ENCODE results near the gene CRIP3. TPM values are rescaled to one million over a fixed set of nuclear protein-coding genes. Genes with fewer than 3 reads are reported as not detected.
"Not testable (repeated sequence)": the region's sequence is repeated elsewhere in the genome, so short reads cannot be mapped to it uniquely, and the experiment has no call there.

CRIP3 gene, protein sequence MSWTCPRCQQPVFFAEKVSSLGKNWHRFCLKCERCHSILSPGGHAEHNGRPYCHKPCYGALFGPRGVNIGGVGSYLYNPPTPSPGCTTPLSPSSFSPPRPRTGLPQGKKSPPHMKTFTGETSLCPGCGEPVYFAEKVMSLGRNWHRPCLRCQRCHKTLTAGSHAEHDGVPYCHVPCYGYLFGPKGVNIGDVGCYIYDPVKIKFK
- total RNA-seq (3.9 TPM), polyA plus RNA-seq (1.1 TPM)

DNA sequence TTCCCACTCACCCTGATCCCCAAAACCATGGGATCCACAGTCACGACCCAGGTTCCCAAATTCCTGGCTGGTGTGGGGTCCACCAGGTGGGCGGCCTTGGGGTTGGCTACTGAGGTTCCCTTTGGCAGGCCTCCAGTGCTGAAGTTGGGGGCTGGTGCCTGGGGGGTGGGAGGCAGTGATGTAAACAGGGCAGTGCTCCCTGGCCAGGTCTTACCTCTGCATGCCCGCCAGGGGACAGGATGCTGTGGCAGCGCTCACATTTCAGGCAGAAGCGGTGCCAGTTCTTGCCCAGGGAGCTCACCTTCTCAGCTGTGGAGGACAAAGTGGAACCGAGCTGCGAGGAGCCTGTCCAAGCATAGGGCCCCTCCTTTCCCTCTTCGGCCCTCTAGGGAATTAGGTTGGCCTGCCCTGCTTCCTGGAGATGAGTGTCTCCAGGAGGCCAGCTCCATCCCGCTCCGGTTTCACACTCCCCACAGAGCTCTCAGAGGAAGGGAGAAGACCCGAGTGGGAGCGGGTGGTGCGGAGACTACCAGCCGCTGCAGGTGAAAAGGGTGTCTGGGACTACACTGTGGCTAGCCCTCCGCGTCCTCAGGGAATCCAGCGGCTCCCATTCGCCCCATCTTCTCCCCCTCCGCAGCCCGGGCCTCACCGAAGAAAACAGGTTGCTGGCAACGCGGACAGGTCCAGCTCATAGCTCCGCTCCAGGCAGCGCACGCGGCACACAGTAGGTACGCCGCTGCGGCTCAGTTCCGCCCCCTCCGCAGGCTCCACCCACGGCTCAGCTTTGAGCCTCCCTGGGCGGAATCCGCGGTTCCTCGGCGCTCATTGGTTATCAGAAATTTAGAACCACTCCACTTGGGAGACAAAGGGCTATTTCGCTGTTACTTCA lies at the start of gene CRIP3:
Gene CRIP3 (minus strand): TSS at position 726 of the 889 bp plus-strand sequence. CDS start 34 bp downstream, at position 692.
- Histone ChIP-seq H3K27ac (ENCODE audit: low read depth) (no peak within 1 kb of the TSS), H3K36me3 (ENCODE audit: insufficient read depth) (no peaks in the 10 kb centered on the region), H3K4me1 (ENCODE audit: insufficient read depth) (no peaks in the 10 kb centered on the region), H3K4me3 (ENCODE audit: low read depth, low read length) (peak within 1 kb of the TSS; percentile 33)
- DNase-seq (ENCODE audit: extremely low spot score) = no peak
- 7% methylated on average over 39 of the region's 39 CpGs for WGBS

DNA sequence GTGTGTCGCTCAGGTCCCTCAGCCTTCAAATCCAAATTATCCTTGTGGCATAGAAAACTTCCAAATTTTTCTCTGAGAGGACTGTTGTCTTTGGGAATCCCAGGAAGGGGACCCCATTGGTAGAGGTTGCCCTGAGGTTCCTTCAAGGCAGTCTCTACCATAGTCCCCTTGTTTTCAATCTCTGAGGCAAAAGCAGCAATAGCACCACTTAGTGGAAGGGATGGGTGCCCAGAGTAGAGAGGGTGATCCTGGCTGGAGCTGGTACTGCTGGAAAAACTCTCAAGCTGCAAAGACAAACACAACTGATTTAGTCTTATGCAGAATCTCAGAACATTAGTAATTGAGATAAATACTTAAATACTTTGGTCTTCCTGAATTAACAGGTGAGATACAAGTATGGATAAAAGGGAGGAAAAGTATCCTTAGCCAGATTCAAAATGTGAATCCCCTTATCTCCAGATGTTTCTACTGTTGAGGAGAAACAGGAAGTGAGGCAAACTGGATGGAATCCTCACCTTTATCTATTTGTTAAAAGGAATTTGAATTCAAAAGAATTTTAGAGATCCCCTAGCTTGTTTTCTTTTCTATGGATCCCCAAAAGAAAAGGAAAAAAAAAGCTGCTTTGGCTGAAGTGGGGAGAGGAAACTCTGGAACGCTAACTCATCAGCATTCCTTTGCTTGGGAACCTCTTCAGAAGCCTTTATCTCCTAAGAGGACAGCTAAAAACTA lies 47.4 kb upstream of the CRIP3 start:
- Histone ChIP-seq H3K4me3 (ENCODE audit: low read depth, low read length) (no peak overlapping the region), H3K27ac (ENCODE audit: low read depth) (no peak overlapping the region), H3K4me1 (ENCODE audit: insufficient read depth) (no peaks in the 10 kb centered on the region), H3K36me3 (ENCODE audit: insufficient read depth) (peaks cover 5% of the 10 kb centered on the region)
- no peak for DNase-seq (ENCODE audit: extremely low spot score)
- WGBS = 82% methylated on average over 2 of the region's 2 CpGs

DNA sequence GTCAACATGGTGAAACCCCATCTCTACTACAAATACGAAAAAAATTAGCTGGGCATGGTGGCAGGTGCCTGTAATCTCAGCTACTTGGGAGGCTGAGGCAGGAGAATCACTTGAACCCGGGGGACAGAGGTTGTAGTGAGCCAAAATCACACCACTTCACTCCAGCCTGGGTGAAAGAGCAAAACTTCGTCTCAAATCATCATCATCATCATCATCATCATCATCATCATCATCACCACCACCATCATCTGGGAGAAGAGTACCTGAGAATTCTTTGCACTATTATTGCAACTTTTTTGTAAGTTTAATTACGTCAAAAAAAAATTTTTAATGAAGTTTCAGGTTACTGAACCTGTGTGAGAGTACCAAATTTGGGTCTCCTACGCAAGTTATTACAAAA lies 43.3 kb upstream of the CRIP3 start:
- DNase-seq (ENCODE audit: extremely low spot score); H3K4me3 ChIP-seq (ENCODE audit: low read depth, low read length); H3K36me3 ChIP-seq (ENCODE audit: insufficient read depth); H3K4me1 ChIP-seq (ENCODE audit: insufficient read depth); H3K27ac ChIP-seq (ENCODE audit: low read depth): not testable (repeated sequence)
- WGBS = 93% methylated on average over 5 of the region's 5 CpGs

- H3K4me3 ChIP-seq (ENCODE audit: low read depth, low read length) = no peak overlapping the region
- peaks cover 2% of the 10 kb centered on the region for H3K36me3 ChIP-seq (ENCODE audit: insufficient read depth)
- H3K27ac ChIP-seq (ENCODE audit: low read depth) = no peak overlapping the region
- WGBS = 84% methylated on average over 3 of the region's 3 CpGs
- H3K4me1 ChIP-seq (ENCODE audit: insufficient read depth) = no peaks in the 10 kb centered on the region
- DNase-seq (ENCODE audit: extremely low spot score) = no peak
Measured at GRCh38 chr6:43347444-43347843, 38.8 kb upstream of the CRIP3 start.

DNA sequence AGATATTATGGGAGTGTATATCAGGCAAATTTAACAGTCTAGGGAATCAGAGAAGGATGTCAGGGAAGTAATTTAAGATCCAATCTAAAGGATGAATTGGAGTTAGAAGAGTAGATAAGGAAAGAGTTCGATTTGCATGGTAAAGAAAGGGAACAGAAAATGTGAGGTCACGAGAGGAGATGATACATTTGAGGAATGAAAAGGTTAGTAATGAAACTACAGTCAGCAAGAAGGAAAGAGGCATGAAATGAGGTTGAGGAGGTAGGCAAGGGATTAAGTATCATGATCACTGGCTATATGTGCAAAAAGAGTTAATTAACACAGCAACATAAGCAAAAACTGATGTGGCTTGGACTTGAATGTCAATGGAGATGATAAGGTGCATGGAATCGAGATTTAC lies 38.4 kb upstream of the CRIP3 start:
- H3K36me3 ChIP-seq (ENCODE audit: insufficient read depth) = peaks cover 2% of the 10 kb centered on the region
- no peak for DNase-seq (ENCODE audit: extremely low spot score)
- H3K4me3 ChIP-seq (ENCODE audit: low read depth, low read length) = no peak overlapping the region
- no peaks in the 10 kb centered on the region for H3K4me1 ChIP-seq (ENCODE audit: insufficient read depth)
- 84% methylated on average over 3 of the region's 3 CpGs for WGBS
- H3K27ac ChIP-seq (ENCODE audit: low read depth) = no peak overlapping the region

GRCh38 chr6:43346243-43346642 lies 37.6 kb upstream of the CRIP3 start:
- not testable (repeated sequence) for H3K4me1 ChIP-seq (ENCODE audit: insufficient read depth); DNase-seq (ENCODE audit: extremely low spot score); H3K4me3 ChIP-seq (ENCODE audit: low read depth, low read length); H3K27ac ChIP-seq (ENCODE audit: low read depth); H3K36me3 ChIP-seq (ENCODE audit: insufficient read depth)
- 96% methylated on average over 11 of the region's 11 CpGs for whole genome bisulfite sequencing

GRCh38 chr6:43339168-43339567 lies 30.5 kb upstream of the CRIP3 start:
- DNase-seq (ENCODE audit: extremely low spot score) = no peak
- Histone ChIP-seq H3K4me1 (ENCODE audit: insufficient read depth) (no peaks in the 10 kb centered on the region), H3K36me3 (ENCODE audit: insufficient read depth) (peaks cover 5% of the 10 kb centered on the region), H3K27ac (ENCODE audit: low read depth) (no peak overlapping the region), H3K4me3 (ENCODE audit: low read depth, low read length) (no peak overlapping the region)
- WGBS = 94% methylated on average over 4 of the region's 4 CpGs

GRCh38 chr6:43338243-43338642 lies 29.6 kb upstream of the CRIP3 start:
- H3K4me1 ChIP-seq (ENCODE audit: insufficient read depth) = no peaks in the 10 kb centered on the region

DNA sequence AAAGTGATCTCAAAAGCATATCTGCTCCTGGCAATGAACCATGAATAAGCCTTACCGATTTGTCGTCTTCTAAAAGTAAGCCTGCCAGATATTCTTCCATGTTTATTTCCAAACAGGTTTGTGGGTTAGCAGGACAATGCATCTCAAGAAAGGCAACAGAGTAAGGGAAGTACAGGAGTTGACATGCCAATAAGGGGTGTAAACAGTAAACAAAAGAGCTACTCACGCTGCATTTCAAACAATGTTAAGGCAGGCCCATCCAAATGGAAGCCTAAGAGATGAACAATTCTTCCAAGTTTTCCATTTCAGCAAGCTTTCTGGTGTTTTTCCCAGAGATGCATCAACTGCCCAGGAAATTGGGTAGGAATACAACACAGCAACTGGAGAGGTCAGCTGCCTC lies 27.8 kb upstream of the CRIP3 start:
- Histone ChIP-seq H3K36me3 (ENCODE audit: insufficient read depth) (peaks cover 5% of the 10 kb centered on the region), H3K4me1 (ENCODE audit: insufficient read depth) (peaks cover 2% of the 10 kb centered on the region), H3K4me3 (ENCODE audit: low read depth, low read length) (no peak overlapping the region), H3K27ac (ENCODE audit: low read depth) (no peak overlapping the region)
- WGBS = 52% methylated on average over 3 of the region's 3 CpGs
- no peak for DNase-seq (ENCODE audit: extremely low spot score)

More at GRCh38 chr6:43338243-43338642, 29.6 kb upstream of the CRIP3 start:
- Histone ChIP-seq H3K4me3 (ENCODE audit: low read depth, low read length) (no peak overlapping the region), H3K36me3 (ENCODE audit: insufficient read depth) (peaks cover 5% of the 10 kb centered on the region), H3K27ac (ENCODE audit: low read depth) (no peak overlapping the region)
- DNase-seq (ENCODE audit: extremely low spot score) = no peak

DNA sequence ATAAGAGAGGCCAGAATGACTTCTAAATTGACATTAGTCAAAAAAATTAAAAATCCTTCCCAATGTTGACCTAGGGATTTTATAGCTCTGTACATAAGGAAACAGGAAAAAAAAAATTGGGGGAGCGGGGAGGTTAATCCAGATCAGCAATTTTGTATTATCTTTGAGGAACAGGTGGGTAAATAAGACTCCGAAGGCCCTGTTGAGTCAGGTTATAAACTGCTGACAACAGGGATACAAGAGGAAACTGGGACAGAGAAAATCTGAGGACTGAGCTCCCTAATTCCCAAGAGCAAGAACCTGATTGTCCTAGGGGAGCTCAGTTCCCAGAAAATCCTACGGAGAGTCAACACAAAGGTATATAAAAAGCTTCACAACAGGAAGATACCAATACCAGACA lies 26.8 kb upstream of the CRIP3 start:
- H3K27ac ChIP-seq (ENCODE audit: low read depth) = no peak overlapping the region
- WGBS = 93% methylated on average over 3 of the region's 3 CpGs
- peaks cover 2% of the 10 kb centered on the region for H3K4me1 ChIP-seq (ENCODE audit: insufficient read depth)
- no peak for DNase-seq (ENCODE audit: extremely low spot score)
- H3K36me3 ChIP-seq (ENCODE audit: insufficient read depth) = peaks cover 5% of the 10 kb centered on the region
- H3K4me3 ChIP-seq (ENCODE audit: low read depth, low read length) = no peak overlapping the region

DNA sequence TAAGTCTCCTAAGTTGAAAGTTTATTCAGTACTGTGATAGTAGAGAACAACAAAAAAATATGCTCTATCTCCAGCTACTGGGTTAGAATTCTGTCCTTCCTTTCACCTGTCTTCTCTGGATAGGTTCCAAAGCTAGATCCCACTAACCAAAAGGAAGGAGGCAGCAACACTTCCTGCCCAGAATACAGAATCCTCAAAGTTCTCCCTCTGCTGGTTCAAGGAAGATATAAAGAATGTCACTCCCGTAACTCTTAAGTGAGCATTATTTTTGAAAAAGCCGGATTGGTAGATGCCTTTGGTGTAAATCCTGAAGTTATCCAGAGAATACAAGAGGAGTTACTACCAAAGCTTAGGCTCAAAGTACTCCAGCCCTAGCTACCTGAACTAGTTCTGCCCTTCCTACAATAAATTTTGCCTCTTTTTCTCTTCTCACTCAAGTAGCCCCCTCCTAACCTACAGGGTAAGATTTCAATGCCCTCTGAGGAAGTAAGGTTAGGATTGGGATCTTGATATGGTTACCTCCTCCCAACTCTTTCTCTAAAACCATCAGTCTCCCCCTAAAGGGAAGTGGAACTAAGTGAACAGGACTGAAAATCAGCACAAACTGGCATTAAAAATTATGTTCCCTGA lies 26.0 kb upstream of the CRIP3 start:
- Histone ChIP-seq H3K4me1 (ENCODE audit: insufficient read depth) (peaks cover 2% of the 10 kb centered on the region), H3K4me3 (ENCODE audit: low read depth, low read length) (no peak overlapping the region), H3K36me3 (ENCODE audit: insufficient read depth) (peaks cover 2% of the 10 kb centered on the region), H3K27ac (ENCODE audit: low read depth) (no peak overlapping the region)
- peak; percentile 23 for DNase-seq (ENCODE audit: extremely low spot score)
- WGBS = 25% methylated on average over 2 of the region's 2 CpGs

DNA sequence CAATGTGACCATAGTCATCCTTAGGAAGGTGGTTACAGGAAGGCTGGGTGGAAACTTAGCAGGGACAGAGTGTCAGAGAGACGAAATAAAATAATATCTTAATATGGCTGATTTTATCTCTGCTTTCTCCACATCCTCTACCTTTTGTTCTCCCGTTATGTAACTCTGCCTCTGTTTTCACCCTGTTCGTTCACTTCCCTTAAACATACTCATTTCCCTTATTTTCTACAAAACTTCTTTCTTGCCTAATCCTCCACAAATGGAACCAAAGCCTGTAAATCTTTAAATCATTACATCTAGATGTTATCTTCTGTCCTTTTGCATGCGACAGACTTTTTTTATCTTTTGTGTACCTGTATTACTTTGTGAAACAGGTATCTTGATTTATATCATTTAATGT lies 23.3 kb upstream of the CRIP3 start:
- WGBS = 75% methylated on average over 4 of the region's 4 CpGs
- DNase-seq (ENCODE audit: extremely low spot score) = no peak
- Histone ChIP-seq H3K4me3 (ENCODE audit: low read depth, low read length) (no peak overlapping the region), H3K36me3 (ENCODE audit: insufficient read depth) (peaks cover 2% of the 10 kb centered on the region), H3K4me1 (ENCODE audit: insufficient read depth) (peaks cover 2% of the 10 kb centered on the region), H3K27ac (ENCODE audit: low read depth) (no peak overlapping the region)

GRCh38 chr6:43331470-43331869 lies 22.8 kb upstream of the CRIP3 start:
- H3K4me1 ChIP-seq (ENCODE audit: insufficient read depth) = peaks cover 2% of the 10 kb centered on the region
- no peak for DNase-seq (ENCODE audit: extremely low spot score)
- peaks cover 2% of the 10 kb centered on the region for H3K36me3 ChIP-seq (ENCODE audit: insufficient read depth)
- H3K27ac ChIP-seq (ENCODE audit: low read depth) = no peak overlapping the region
- H3K4me3 ChIP-seq (ENCODE audit: low read depth, low read length) = no peak overlapping the region
- WGBS = 86% methylated on average over 1 of the region's 1 CpG

Data from urinary bladder (tissue), 4 donors.